K562 (cell line): ENCODE measurements around the gene RETREG1. TPM values are rescaled to one million over a fixed set of nuclear protein-coding genes. Genes with fewer than 3 reads are reported as not detected.

Source experiments
- ATAC-seq: fragments of 200-7000 bp; cut with Tn5 transposase; 3 replicates; pipeline ENCODE4 v1.9.1; 2020; ENCODE audit warnings: moderate library complexity
- BruUV-seq: library from RNA; stranded (reverse); fragments of 400-500 nt; replicated peaks from 2 replicates; lab custom pipeline; 2021; lab: Mats Ljungman, UMichigan
- CTCF ChIA-PET: fragments of 300-600 bp; formaldehyde crosslinking; extraction: SDS; loops from one replicate; lab custom pipeline; 2021; ENCODE audit warnings: low intra/inter-chr PET ratio; lab: Yijun Ruan, JAX
- POLR2A ChIA-PET: fragments of 300-600, 350-650 bp; sonication (Branson Sonifier 250); formaldehyde crosslinking; extraction: SDS; loops from one replicate; lab custom pipeline; 2021; ENCODE audit warnings: antibody characterized with exemption, inconsistent platforms; lab: Yijun Ruan, JAX
- DNase-seq, 4 experiments: peaks; one replicate each; pipeline versions ENCODE4 v3.0.0 to v3.0.0-alpha.2; 2011 to 2018; ENCODE audit warnings: low spot score in 3 of 4, mixed read lengths in 3 of 4; ENCODE audit errors: extremely low read depth in 1 of 4
- FAIRE-seq: peaks from 2 replicates; lab custom pipeline; 2011; peaks lifted over from hg19 to GRCh38; lab: Jason Lieb, UNC
- H2AFZ ChIP-seq: 2 replicates; pipeline ENCODE4 v1.6.0; 2011; ENCODE audit warnings: low read depth, low read length, control low read depth, inconsistent platforms
- H3K27ac ChIP-seq: fragments of 200-600 bp; 3 replicates; pipeline ENCODE4 v1.8.0; 2011; ENCODE audit warnings: low read depth, mild to moderate bottlenecking, control low read depth, inconsistent platforms, low read length, moderate library complexity, mixed read lengths; ENCODE audit errors: extremely low read depth
- H3K27me3 ChIP-seq, 2 experiments: fragments of 300-600 bp in 1 of 2; 2 replicates in 1 of 2; 3 replicates in 1 of 2; pipeline versions ENCODE4 v1.6.0 to v1.8.0; 2011; ENCODE audit warnings: inconsistent platforms in 2 of 2, low read length in 2 of 2, mild to moderate bottlenecking in 1 of 2, mixed read lengths in 1 of 2, moderate library complexity in 1 of 2; ENCODE audit not compliant: control insufficient read depth in 2 of 2, insufficient read depth in 2 of 2
- H3K36me3 ChIP-seq: fragments of 300-600 bp; 3 replicates; pipeline ENCODE4 v1.8.0; 2011; ENCODE audit warnings: mild to moderate bottlenecking, low read length, inconsistent platforms; ENCODE audit not compliant: control insufficient read depth, insufficient read depth
- H3K4me1 ChIP-seq, 2 experiments: fragments of 200-600 bp in 1 of 2; replicated peaks in 1 of 2; 2 replicates in 1 of 2; 3 replicates in 1 of 2; pipeline versions ENCODE4 v1.5.1 to v1.8.0; 2011; ENCODE audit warnings: inconsistent platforms in 2 of 2, low read length in 2 of 2, mild to moderate bottlenecking in 1 of 2, mixed read lengths in 1 of 2, moderate library complexity in 1 of 2; ENCODE audit not compliant: control insufficient read depth in 2 of 2, insufficient read depth in 2 of 2
- H3K4me2 ChIP-seq: 2 replicates; pipeline ENCODE4 v1.6.1; 2011; ENCODE audit warnings: low read length, control low read depth, inconsistent platforms, mixed read lengths; ENCODE audit not compliant: insufficient read depth
- H3K4me3 ChIP-seq: fragments of 200-600 bp; sonication (generic), shearing (Covaris generic); 2 replicates; pipeline ENCODE4 v1.5.1; 2016; ENCODE audit warnings: control low read depth, inconsistent platforms
- H3K79me2 ChIP-seq: fragments of 200-600 bp; 3 replicates; pipeline ENCODE4 v1.8.0; 2011; ENCODE audit warnings: low read length, inconsistent platforms; ENCODE audit not compliant: control insufficient read depth, insufficient read depth
- H3K9ac ChIP-seq, 2 experiments: 2 replicates each; pipeline versions ENCODE4 v1.6.0 to v1.6.1; 2011; ENCODE audit warnings: low read depth in 2 of 2, low read length in 2 of 2, control low read depth in 1 of 2, inconsistent platforms in 1 of 2, mild to moderate bottlenecking in 1 of 2, mixed read lengths in 1 of 2; ENCODE audit not compliant: insufficient read depth in 1 of 2
- H3K9me1 ChIP-seq: one replicate; pipeline ENCODE4 v1.6.0; 2011; ENCODE audit warnings: inconsistent platforms, mild to moderate bottlenecking, low read length, moderate library complexity; ENCODE audit not compliant: control insufficient read depth, insufficient read depth
- H3K9me3 ChIP-seq: replicated peaks from 2 replicates; pipeline ENCODE4 v1.5.1; 2011; ENCODE audit warnings: low read depth, low read length, inconsistent platforms; ENCODE audit not compliant: control insufficient read depth, insufficient read depth
- H4K20me1 ChIP-seq: replicated peaks from 2 replicates; pipeline ENCODE4 v1.6.1; 2011; ENCODE audit warnings: low read length, inconsistent platforms, mixed read lengths; ENCODE audit not compliant: control insufficient read depth, insufficient read depth
- ESRRA ChIP-seq: fragments of 450-650 bp; IDR thresholded peaks from 2 replicates; pipeline ENCODE4 v1.6.1; 2014; ENCODE audit warnings: low read depth, mild to moderate bottlenecking, moderate library complexity, borderline replicate concordance
- ETV6 ChIP-seq, 3 experiments: fragments of 150-350 bp in 1 of 3; sonication (generic) in 1 of 3; formaldehyde crosslinking in 1 of 3; IDR thresholded peaks; 2 replicates each; pipeline versions ENCODE4 v1.6.1 to v1.8.0; 2014 to 2022; ENCODE audit warnings: borderline replicate concordance in 2 of 3, low read depth in 2 of 3, antibody characterized with exemption in 1 of 3, low read length in 1 of 3, mild to moderate bottlenecking in 1 of 3, missing genetic modification reagents in 1 of 3
- IFI16 ChIP-seq: fragments of 250-450 bp; sonication (Bioruptor Pico); IDR thresholded peaks from 2 replicates; pipeline ENCODE4 v2.1.2; 2022; ENCODE audit warnings: mild to moderate bottlenecking, inconsistent platforms
- RBM34 ChIP-seq: fragments of 200-400 bp; formaldehyde crosslinking; IDR thresholded peaks from 2 replicates; pipeline ENCODE4 v1.6.1; 2018; ENCODE audit warnings: low read length, borderline replicate concordance; ENCODE audit not compliant: insufficient read depth
- ZNF408 ChIP-seq: fragments of 250-450 bp; sonication (Bioruptor Pico); IDR thresholded peaks from 2 replicates; pipeline ENCODE4 v1.4.0; 2020; ENCODE audit warnings: low read depth, mild to moderate bottlenecking, moderate library complexity
- WGBS: fragments of 100-300 bp; shearing (Covaris generic); methylation state at CpG from one replicate; pipeline ENCODE4 v1.1.6; 2016; ENCODE audit warnings: low coverage, mixed read lengths; ENCODE audit not compliant: insufficient coverage; ENCODE audit errors: missing lambda C conversion rate; 5-methylcytosine and 5-hydroxymethylcytosine counted together
- in situ Hi-C: fragments of 300-500 bp; cut with MboI; formaldehyde crosslinking; loops from 4 replicates; pipeline ENCODE4 v1.15.0; 2018; ENCODE audit warnings: inconsistent platforms, mixed read lengths
- intact Hi-C: fragments of 100-400 bp; cut with micrococcal nuclease; formaldehyde crosslinking; loops from 2 replicates; pipeline ENCODE4 v1.14.2; 2022
- polyA plus RNA-seq, 8 experiments: library from polyadenylated mRNA; depleted of rRNA in 4 of 8; stranded (reverse) in 5 of 8; unstranded in 3 of 8; fragments of >200 nt; fragmentation: Nextera tagmentation in 2 of 8; fragmentation: Illumina TruSeq in 1 of 8; extraction: Ambion mirVana in 2 of 8; extraction: Trizol in 1 of 8; gene quantifications; 2 replicates each; pipeline versions ENCODE4 v1.2.1 to v1.2.3, GENCODE V29; 2011 to 2014; ENCODE audit warnings: inconsistent platforms in 1 of 8, missing spikeins in 1 of 8
- total RNA-seq, 7 experiments: library from RNA; depleted of rRNA in 6 of 7; stranded (reverse); fragments of >200 nt in 6 of 7; fragmentation: Illumina TruSeq in 2 of 7; extraction: Trizol in 2 of 7; gene quantifications; 2 replicates each; pipeline versions ENCODE4 v1.2.1 to v1.2.3, GENCODE V29; 2011 to 2021; ENCODE audit warnings: low replicate concordance in 1 of 7
- TF ChIP-seq, protein P1 (sequence below): fragments of 250-450 bp; sonication (Bioruptor Pico); IDR thresholded peaks from 2 replicates; pipeline ENCODE4 v1.4.0; 2020
- TF ChIP-seq, protein P2 (sequence below): fragments of 450-650 bp; IDR thresholded peaks from 2 replicates; pipeline ENCODE4 v1.7.0; 2016; ENCODE audit warnings: borderline replicate concordance
- TF ChIP-seq, protein P3 (sequence below): fragments of 250-450 bp; sonication (Bioruptor Pico); IDR thresholded peaks from 2 replicates; pipeline ENCODE4 v1.8.0; 2022; ENCODE audit warnings: moderate library complexity, mild to moderate bottlenecking, inconsistent platforms
- TF ChIP-seq, protein P4 (sequence below): IDR thresholded peaks from 3 replicates; pipeline ENCODE4 v1.6.1; 2011; ENCODE audit warnings: borderline replicate concordance, mild to moderate bottlenecking, moderate library complexity; ENCODE audit not compliant: insufficient read length; ENCODE audit errors: extremely low read depth
- TF ChIP-seq, protein P5 (sequence below), 3 experiments: IDR thresholded peaks in 2 of 3; conservative IDR thresholded peaks in 1 of 3; 2 replicates each; pipeline ENCODE4 v1.5.1; 2011 to 2012; ENCODE audit warnings: low read length in 3 of 3, mild to moderate bottlenecking in 3 of 3, control low read depth in 2 of 3, improper control_type of control experiment in 1 of 3, inconsistent platforms in 1 of 3, low read depth in 1 of 3, mixed read lengths in 1 of 3, moderate library complexity in 1 of 3; ENCODE audit not compliant: insufficient read depth in 2 of 3

Gene RETREG1
- total and polyA plus RNA-seq, 9 of the 15 experiments (the other 6 are each of a cell fraction or from before 2014, with no cell fraction given): 0.01 to 0.20 (median 0.08) TPM; not detected in 5

DNA sequence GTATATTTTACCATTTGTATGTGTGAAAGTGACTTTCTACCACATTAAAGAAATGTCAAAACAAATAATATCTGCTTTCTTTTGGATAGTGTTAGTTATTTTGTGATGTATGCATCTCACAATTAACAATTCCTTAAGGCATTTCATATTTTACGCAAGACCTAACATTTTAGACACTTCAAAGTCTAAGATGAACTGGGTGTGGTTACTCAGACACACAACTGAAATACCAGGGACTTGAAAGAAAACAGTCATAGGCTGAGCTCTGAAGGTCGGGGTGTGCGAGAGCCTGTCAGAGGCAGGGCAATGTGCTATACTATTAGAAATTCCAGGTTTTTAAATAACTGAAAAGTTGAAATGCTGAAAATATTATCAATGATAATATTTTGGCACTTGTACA lies 106.7 kb downstream of the RETREG1 start:
- POLR2A ChIA-PET: interaction anchor here (0.6 kb wide), 1 partner anchor 44 kb away, joined by 3 read pairs; no protein-coding TSS in a partner anchor
- Histone ChIP-seq H3K27ac (no peak overlapping the region), H3K4me2 (no peak overlapping the region), H3K4me3 (no peak overlapping the region), H3K9me3 (no peaks in the 10 kb centered on the region), H3K36me3 (no peaks in the 10 kb centered on the region), H3K4me1 (no peaks in the 10 kb centered on the region), H2AFZ (no peak overlapping the region), H4K20me1 (no peaks in the 10 kb centered on the region), H3K27me3 (peaks cover 9 to 19% of the 10 kb centered on the region in 2 experiments; a peak in 4 of 5 replicates), H3K9me1 (no peaks in the 10 kb centered on the region), H3K79me2 (no peaks in the 10 kb centered on the region), H3K9ac (no peak overlapping the region)
- WGBS: 7% methylated on average over 3 of the region's 3 CpGs
- CTCF ChIA-PET: no interaction called here
- in situ Hi-C loops (no loop called here), intact Hi-C loops (no loop called here)
- DNase-seq (no peak), FAIRE-seq (no peak), ATAC-seq (no peak)
- no TSS peak for BruUV-seq
- TF ChIP-seq, protein P1, sequence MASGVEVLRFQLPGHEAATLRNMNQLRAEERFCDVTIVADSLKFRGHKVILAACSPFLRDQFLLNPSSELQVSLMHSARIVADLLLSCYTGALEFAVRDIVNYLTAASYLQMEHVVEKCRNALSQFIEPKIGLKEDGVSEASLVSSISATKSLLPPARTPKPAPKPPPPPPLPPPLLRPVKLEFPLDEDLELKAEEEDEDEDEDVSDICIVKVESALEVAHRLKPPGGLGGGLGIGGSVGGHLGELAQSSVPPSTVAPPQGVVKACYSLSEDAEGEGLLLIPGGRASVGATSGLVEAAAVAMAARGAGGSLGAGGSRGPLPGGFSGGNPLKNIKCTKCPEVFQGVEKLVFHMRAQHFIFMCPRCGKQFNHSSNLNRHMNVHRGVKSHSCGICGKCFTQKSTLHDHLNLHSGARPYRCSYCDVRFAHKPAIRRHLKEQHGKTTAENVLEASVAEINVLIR (CRISPR knock-in tag): no peak
- TF ChIP-seq, protein P2, sequence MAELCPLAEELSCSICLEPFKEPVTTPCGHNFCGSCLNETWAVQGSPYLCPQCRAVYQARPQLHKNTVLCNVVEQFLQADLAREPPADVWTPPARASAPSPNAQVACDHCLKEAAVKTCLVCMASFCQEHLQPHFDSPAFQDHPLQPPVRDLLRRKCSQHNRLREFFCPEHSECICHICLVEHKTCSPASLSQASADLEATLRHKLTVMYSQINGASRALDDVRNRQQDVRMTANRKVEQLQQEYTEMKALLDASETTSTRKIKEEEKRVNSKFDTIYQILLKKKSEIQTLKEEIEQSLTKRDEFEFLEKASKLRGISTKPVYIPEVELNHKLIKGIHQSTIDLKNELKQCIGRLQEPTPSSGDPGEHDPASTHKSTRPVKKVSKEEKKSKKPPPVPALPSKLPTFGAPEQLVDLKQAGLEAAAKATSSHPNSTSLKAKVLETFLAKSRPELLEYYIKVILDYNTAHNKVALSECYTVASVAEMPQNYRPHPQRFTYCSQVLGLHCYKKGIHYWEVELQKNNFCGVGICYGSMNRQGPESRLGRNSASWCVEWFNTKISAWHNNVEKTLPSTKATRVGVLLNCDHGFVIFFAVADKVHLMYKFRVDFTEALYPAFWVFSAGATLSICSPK: no peak
- TF ChIP-seq ZNF408 (no peak), RBM34 (no peak), ESRRA (no peak), ETV6 (IDR thresholded peaks at IDR 0.05; ENCODE audit: borderline replicate concordance in 1 of 2, low read depth in 2 of 2, low read length in 1 of 2) (no peak), ETV6 (CRISPR knock-in tag; IDR thresholded peaks at IDR 0.05; ENCODE audit: borderline replicate concordance) (no peak), IFI16 (CRISPR knock-in tag) (no peak)
- TF ChIP-seq, protein P3, sequence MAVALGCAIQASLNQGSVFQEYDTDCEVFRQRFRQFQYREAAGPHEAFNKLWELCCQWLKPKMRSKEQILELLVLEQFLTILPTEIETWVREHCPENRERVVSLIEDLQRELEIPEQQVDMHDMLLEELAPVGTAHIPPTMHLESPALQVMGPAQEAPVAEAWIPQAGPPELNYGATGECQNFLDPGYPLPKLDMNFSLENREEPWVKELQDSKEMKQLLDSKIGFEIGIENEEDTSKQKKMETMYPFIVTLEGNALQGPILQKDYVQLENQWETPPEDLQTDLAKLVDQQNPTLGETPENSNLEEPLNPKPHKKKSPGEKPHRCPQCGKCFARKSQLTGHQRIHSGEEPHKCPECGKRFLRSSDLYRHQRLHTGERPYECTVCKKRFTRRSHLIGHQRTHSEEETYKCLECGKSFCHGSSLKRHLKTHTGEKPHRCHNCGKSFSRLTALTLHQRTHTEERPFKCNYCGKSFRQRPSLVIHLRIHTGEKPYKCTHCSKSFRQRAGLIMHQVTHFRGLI: no peak
- TF ChIP-seq, protein P4, sequence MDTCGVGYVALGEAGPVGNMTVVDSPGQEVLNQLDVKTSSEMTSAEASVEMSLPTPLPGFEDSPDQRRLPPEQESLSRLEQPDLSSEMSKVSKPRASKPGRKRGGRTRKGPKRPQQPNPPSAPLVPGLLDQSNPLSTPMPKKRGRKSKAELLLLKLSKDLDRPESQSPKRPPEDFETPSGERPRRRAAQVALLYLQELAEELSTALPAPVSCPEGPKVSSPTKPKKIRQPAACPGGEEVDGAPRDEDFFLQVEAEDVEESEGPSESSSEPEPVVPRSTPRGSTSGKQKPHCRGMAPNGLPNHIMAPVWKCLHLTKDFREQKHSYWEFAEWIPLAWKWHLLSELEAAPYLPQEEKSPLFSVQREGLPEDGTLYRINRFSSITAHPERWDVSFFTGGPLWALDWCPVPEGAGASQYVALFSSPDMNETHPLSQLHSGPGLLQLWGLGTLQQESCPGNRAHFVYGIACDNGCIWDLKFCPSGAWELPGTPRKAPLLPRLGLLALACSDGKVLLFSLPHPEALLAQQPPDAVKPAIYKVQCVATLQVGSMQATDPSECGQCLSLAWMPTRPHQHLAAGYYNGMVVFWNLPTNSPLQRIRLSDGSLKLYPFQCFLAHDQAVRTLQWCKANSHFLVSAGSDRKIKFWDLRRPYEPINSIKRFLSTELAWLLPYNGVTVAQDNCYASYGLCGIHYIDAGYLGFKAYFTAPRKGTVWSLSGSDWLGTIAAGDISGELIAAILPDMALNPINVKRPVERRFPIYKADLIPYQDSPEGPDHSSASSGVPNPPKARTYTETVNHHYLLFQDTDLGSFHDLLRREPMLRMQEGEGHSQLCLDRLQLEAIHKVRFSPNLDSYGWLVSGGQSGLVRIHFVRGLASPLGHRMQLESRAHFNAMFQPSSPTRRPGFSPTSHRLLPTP: no peak
- TF ChIP-seq, protein P5, sequence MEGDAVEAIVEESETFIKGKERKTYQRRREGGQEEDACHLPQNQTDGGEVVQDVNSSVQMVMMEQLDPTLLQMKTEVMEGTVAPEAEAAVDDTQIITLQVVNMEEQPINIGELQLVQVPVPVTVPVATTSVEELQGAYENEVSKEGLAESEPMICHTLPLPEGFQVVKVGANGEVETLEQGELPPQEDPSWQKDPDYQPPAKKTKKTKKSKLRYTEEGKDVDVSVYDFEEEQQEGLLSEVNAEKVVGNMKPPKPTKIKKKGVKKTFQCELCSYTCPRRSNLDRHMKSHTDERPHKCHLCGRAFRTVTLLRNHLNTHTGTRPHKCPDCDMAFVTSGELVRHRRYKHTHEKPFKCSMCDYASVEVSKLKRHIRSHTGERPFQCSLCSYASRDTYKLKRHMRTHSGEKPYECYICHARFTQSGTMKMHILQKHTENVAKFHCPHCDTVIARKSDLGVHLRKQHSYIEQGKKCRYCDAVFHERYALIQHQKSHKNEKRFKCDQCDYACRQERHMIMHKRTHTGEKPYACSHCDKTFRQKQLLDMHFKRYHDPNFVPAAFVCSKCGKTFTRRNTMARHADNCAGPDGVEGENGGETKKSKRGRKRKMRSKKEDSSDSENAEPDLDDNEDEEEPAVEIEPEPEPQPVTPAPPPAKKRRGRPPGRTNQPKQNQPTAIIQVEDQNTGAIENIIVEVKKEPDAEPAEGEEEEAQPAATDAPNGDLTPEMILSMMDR (IDR thresholded peaks at IDR 0.05 in 2 of 3, conservative IDR thresholded peaks at IDR 0.05 in 1 of 3; ENCODE audit: insufficient read depth in 2 of 3, low read depth in 1 of 3, low read length in 3 of 3): no peak
